Aorta (tissue), 5 donors: ENCODE measurements around the gene CDHR2. TPM values are rescaled to one million over a fixed set of nuclear protein-coding genes. Genes with fewer than 3 reads are reported as not detected.
"Not testable (repeated sequence)": the region's sequence is repeated elsewhere in the genome, so short reads cannot be mapped to it uniquely, and the experiment has no call there.

Source experiments
- ATAC-seq: fragments of 200-7000 bp; cut with Tn5 transposase; one replicate; pipeline ENCODE4 v1.9.1; 2022; ENCODE audit warnings: moderate library complexity; ENCODE audit not compliant: low FRiP score
- DNase-seq, 2 donors: peaks; one replicate each; pipeline ENCODE4 v3.0.0-alpha.2; 2020
- H3K27ac ChIP-seq, 2 donors: one replicate each; pipeline ENCODE4 v1.5.1; 2013; ENCODE audit warnings: low read length in 2 of 2, mild to moderate bottlenecking in 2 of 2, moderate library complexity in 2 of 2, control low read depth in 1 of 2, inconsistent platforms in 1 of 2, low read depth in 1 of 2
- H3K27me3 ChIP-seq, 2 donors: one replicate each; pipeline ENCODE4 v1.6.1; 2013; ENCODE audit warnings: control low read depth in 1 of 2, low read length in 1 of 2, mild to moderate bottlenecking in 1 of 2, moderate library complexity in 1 of 2; ENCODE audit not compliant: insufficient read depth in 2 of 2, control insufficient read depth in 1 of 2
- H3K36me3 ChIP-seq, 2 donors: one replicate each; pipeline ENCODE4 v1.6.1; 2013; ENCODE audit warnings: control low read depth in 1 of 2, low read length in 1 of 2, mild to moderate bottlenecking in 1 of 2; ENCODE audit not compliant: insufficient read depth in 2 of 2, control insufficient read depth in 1 of 2
- H3K4me1 ChIP-seq, 2 donors: one replicate each; pipeline ENCODE4 v1.6.1; 2013; ENCODE audit warnings: low read length in 2 of 2, control low read depth in 1 of 2, mild to moderate bottlenecking in 1 of 2, moderate library complexity in 1 of 2; ENCODE audit not compliant: insufficient read depth in 2 of 2, control insufficient read depth in 1 of 2
- H3K4me3 ChIP-seq, 2 donors: one replicate each; pipeline ENCODE4 v1.5.1; 2013; ENCODE audit warnings: low read length in 2 of 2, control low read depth in 1 of 2, mild to moderate bottlenecking in 1 of 2
- H3K9me3 ChIP-seq: one replicate; pipeline ENCODE4 v1.6.1; 2013; ENCODE audit warnings: mild to moderate bottlenecking, low read length; ENCODE audit not compliant: control insufficient read depth
- WGBS, 2 donors: extraction: QIAGEN DNeasy Blood & Tissue Kit; methylation state at CpG; one replicate each; pipeline ENCODE4 v1.1.7; 2013; 5-methylcytosine and 5-hydroxymethylcytosine counted together
- intact Hi-C, 2 donors: fragments of 100-400 bp; cut with DNase I; formaldehyde crosslinking; loops; one replicate each; pipeline versions ENCODE4 v1.14.2 to v1.15.0; 2022
- polyA plus RNA-seq, 2 donors: library from polyadenylated mRNA; stranded (reverse); fragments of 200-250 nt; gene quantifications; one replicate each; pipeline ENCODE4 v1.2.3, GENCODE V29; 2013
- total RNA-seq, 2 donors: library from RNA; stranded (reverse); fragmentation: NEBNext Ultra II Directional; extraction: Animal tissue kit (Norgen Biotek cat#: 25700); gene quantifications; one replicate each; pipeline ENCODE4 v1.2.1, GENCODE V29; 2021
- donor health status: healthy with polysubstance abuse.
- donor health status: Bipolar disorder and iron deficiency.
- donor health status: DM: no; HTN: no; CAD: no.
- donor health status: DM: no; HTN: no; CAD: no.
- donor health status: DM: yes; HTN: yes; CAD: no.

The CDHR2 gene
- total and polyA plus RNA-seq, 4 donors: 0.08 to 21.5 TPM; not detected in 2

GRCh38 chr5:176589039-176589769 is 40.1 kb downstream of the CDHR2 start:
- DNase-seq: no peak
- H3K27ac ChIP-seq: no peak overlapping the region
- peaks cover 10% of the 10 kb centered on the region for H3K9me3 ChIP-seq
- H3K27me3 ChIP-seq: no peaks in the 10 kb centered on the region
- intact Hi-C loops: no loop called here
- ATAC-seq: no peak
- 87% methylated on average over 31 of the region's 31 CpGs for WGBS, 2 donors
- H3K36me3 ChIP-seq: no peaks in the 10 kb centered on the region
- H3K4me1 ChIP-seq: no peaks in the 10 kb centered on the region
- H3K4me3 ChIP-seq: no peak overlapping the region

DNA sequence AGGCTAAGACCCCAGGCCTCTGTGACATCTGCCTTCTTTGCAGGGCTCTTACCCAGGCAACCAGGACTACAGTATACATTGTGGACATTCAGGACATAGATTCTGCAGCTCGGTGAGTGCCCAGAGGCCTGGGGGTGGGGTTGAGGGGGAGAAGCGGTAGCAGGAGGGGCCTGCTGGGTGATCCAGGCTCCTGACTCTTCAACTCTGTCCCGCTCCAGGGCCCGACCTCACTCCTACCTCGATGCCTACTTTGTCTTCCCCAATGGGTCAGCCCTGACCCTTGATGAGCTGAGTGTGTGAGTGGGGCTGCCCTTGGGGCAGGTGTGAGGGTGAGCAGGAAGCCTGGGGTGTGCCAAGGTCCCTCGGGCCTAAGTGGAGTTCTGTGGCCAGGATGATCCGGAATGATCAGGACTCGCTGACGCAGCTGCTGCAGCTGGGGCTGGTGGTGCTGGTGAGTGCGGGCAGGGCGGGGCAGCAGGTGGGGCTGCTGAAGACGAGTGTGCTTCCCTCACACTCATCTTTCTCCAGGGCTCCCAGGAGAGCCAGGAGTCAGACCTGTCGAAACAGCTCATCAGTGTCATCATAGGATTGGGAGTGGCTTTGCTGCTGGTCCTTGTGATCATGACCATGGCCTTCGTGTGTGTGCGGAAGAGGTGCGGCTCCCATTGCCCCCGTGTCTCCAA is 41.0 kb downstream of the CDHR2 start:
- WGBS, 2 donors: 85% methylated on average over 17 of the region's 17 CpGs
- Histone ChIP-seq H3K27ac (no peak overlapping the region), H3K4me1 (no peaks in the 10 kb centered on the region), H3K4me3 (no peak overlapping the region), H3K27me3 (no peaks in the 10 kb centered on the region), H3K9me3 (peaks cover 2% of the 10 kb centered on the region), H3K36me3 (no peaks in the 10 kb centered on the region)
- DNase-seq (no peak), ATAC-seq (no peak)
- intact Hi-C loops: no loop called here

- H3K4me3 ChIP-seq, H3K36me3 ChIP-seq, DNase-seq, H3K9me3 ChIP-seq, ATAC-seq, H3K4me1 ChIP-seq, intact Hi-C loops, H3K27me3 ChIP-seq, H3K27ac ChIP-seq: not testable (repeated sequence)
- 74 to 89% methylated on average over 1 to 2 of the region's 2 CpGs for WGBS, 2 donors
Observed at GRCh38 chr5:176591667-176592066, 42.5 kb downstream of the CDHR2 start.

DNA sequence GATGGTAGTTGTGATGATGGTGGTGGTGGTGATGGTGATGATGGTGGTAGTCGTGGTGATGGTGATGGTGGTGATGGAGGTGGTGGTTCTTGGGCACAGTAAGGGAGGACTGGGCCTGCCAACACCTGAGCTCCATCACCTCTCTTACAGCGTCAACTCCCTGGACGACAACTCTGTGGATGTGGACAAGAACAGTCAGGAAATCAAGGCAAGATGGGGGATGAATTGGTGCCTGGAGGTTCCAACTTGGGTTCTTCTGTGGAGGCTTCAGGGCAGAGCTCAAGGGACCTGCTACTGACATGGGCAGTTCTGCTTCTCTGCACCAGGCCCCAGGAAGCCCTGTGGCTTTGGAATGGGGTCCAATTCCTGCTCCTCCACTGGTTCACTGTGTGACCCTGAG is 43.4 kb downstream of the CDHR2 start:
- Histone ChIP-seq H3K36me3 (no peaks in the 10 kb centered on the region), H3K27me3 (no peaks in the 10 kb centered on the region), H3K9me3 (no peaks in the 10 kb centered on the region), H3K4me1 (no peaks in the 10 kb centered on the region), H3K27ac (no peak overlapping the region), H3K4me3 (no peak overlapping the region)
- no peak for DNase-seq
- intact Hi-C loops: no loop called here
- ATAC-seq: no peak
- 93 to 96% methylated on average over 3 of the region's 3 CpGs for WGBS, 2 donors

DNA sequence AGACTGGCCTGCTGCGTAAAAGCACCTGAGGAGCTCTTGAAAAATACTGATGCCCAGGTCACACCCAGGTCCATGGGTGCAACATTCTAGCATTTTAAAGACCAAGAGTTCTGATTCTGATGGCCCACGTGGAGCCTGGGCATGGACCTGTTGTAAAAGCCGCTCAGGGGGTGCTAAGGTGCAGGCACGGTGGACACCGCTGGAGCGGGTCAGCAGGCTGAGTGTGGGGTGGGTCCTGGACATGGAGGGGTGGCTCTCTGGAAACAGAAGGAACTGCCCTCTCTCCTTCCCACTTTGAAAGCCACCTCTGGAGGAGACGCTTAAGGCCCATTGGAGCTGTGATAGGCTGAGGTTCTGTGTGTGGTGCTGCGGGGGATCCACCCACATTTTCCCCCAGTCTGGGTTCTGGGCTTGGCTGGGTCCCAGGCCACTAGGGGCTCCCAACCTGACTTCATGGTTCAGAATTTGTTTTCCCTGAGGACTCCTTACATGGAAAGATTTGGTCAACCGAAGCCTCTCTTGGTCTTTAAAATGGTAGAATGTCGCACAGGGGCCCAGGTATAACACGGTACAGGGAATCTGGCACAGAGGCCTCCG is 44.2 kb downstream of the CDHR2 start:
- intact Hi-C loops: no loop called here
- Histone ChIP-seq H3K27ac (no peak overlapping the region), H3K4me3 (no peak overlapping the region), H3K27me3 (no peaks in the 10 kb centered on the region), H3K36me3 (no peaks in the 10 kb centered on the region), H3K4me1 (no peaks in the 10 kb centered on the region), H3K9me3 (no peaks in the 10 kb centered on the region)
- ATAC-seq (no peak), DNase-seq (no peak)
- WGBS, 2 donors: 93 to 94% methylated on average over 12 of the region's 12 CpGs

DNA sequence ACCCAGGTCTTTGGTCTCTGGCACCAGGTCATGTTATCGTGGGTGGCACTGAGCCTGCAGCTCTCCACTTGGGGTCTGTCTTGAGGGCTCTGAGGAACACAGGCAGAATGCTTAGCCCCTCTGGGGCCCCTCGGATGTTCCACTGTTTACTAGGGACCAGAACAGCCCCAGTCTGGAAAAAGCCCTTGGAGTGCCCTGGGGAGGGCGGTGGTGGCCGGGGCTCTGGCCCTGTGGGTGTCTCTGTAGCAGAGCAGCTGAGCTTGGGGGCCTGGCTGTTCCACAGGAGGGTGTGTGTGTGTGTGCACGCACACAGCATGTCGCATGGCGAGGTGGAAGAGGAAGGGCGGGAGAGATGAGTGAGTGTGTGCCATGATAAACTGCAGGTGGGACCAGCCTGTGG is 45.4 kb downstream of the CDHR2 start:
- H3K9me3 ChIP-seq: no peaks in the 10 kb centered on the region
- intact Hi-C loops: no loop called here
- H3K27me3 ChIP-seq: no peaks in the 10 kb centered on the region
- ATAC-seq (no peak), DNase-seq (no peak)
- no peak overlapping the region for H3K4me3 ChIP-seq
- 87 to 88% methylated on average over 8 of the region's 8 CpGs for WGBS, 2 donors
- H3K4me1 ChIP-seq: no peaks in the 10 kb centered on the region
- no peaks in the 10 kb centered on the region for H3K36me3 ChIP-seq
- no peak overlapping the region for H3K27ac ChIP-seq

GRCh38 chr5:176595386-176595943 is 46.3 kb downstream of the CDHR2 start:
- 75 to 80% methylated on average over 11 of the region's 11 CpGs for WGBS, 2 donors
- no peaks in the 10 kb centered on the region for H3K4me1 ChIP-seq
- ATAC-seq (no peak), DNase-seq (no peak)
- H3K4me3 ChIP-seq: no peak overlapping the region
- intact Hi-C loops: no loop called here
- no peaks in the 10 kb centered on the region for H3K36me3 ChIP-seq
- H3K27ac ChIP-seq: no peak overlapping the region
- no peaks in the 10 kb centered on the region for H3K27me3 ChIP-seq
- no peaks in the 10 kb centered on the region for H3K9me3 ChIP-seq

GRCh38 chr5:176596069-176596644 is 47.0 kb downstream of the CDHR2 start:
- Histone ChIP-seq H3K4me1 (no peaks in the 10 kb centered on the region), H3K36me3 (no peaks in the 10 kb centered on the region), H3K27ac (no peak overlapping the region), H3K9me3 (no peaks in the 10 kb centered on the region), H3K27me3 (no peaks in the 10 kb centered on the region), H3K4me3 (no peak overlapping the region)
- WGBS, 2 donors: 79% methylated on average over 23 of the region's 23 CpGs
- DNase-seq (no peak), ATAC-seq (no peak)
- intact Hi-C loops: no loop called here
